Measurements from ENCODE around the gene GALNTL6.

GRCh38 chr4:172105918-172106317, 292.7 kb downstream of the GALNTL6 start:
- TF ChIP-seq, protein P1, sequence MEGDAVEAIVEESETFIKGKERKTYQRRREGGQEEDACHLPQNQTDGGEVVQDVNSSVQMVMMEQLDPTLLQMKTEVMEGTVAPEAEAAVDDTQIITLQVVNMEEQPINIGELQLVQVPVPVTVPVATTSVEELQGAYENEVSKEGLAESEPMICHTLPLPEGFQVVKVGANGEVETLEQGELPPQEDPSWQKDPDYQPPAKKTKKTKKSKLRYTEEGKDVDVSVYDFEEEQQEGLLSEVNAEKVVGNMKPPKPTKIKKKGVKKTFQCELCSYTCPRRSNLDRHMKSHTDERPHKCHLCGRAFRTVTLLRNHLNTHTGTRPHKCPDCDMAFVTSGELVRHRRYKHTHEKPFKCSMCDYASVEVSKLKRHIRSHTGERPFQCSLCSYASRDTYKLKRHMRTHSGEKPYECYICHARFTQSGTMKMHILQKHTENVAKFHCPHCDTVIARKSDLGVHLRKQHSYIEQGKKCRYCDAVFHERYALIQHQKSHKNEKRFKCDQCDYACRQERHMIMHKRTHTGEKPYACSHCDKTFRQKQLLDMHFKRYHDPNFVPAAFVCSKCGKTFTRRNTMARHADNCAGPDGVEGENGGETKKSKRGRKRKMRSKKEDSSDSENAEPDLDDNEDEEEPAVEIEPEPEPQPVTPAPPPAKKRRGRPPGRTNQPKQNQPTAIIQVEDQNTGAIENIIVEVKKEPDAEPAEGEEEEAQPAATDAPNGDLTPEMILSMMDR (conservative IDR thresholded peaks at IDR 0.05; ENCODE audit: low read length): no peak
- no peak for TF ChIP-seq EZH2phosphoT487 (IDR thresholded peaks at IDR 0.05; ENCODE audit: borderline replicate concordance)
